ENCODE measurements around the gene IFT122. TPM values are rescaled to one million over a fixed set of nuclear protein-coding genes. Genes with fewer than 3 reads are reported as not detected.
"Not testable (repeated sequence)": the region's sequence is repeated elsewhere in the genome, so short reads cannot be mapped to it uniquely, and the experiment has no call there.

IFT122 gene
- total RNA-seq, 4 donors from 2014 or later = 36.6 to 74.4 (median 43.3) TPM

DNA sequence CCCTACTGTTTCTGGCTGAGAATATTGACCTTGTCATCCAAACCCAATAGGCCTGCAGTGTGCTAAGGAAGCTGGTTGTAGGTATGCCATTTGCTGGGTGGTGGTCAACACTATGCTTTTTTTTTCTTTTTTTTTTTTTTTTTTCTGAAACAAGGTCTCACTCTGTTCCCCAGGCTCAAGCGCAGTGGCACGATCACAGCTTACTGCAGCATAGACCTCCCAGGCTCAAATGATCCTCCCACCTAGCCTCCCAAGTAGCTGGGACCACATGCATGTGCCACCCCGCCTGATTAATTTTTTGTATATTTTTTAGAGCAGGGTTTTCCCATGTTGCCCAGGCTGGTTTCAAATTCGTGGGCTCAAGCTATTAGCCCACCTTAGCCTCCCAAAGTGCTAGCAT, 52.7 kb downstream of the IFT122 start:
- no peak for DNase-seq (ENCODE audit: low spot score in 2 of 2)
- Histone ChIP-seq H3K27ac (no peak overlapping the region), H3K4me3 (no peak overlapping the region), H3K36me3 (peaks cover 0 to 45% (median 3%) of the 10 kb centered on the region in 3 donors), H3K4me1 (peaks cover 0 to 26% (median 11%) of the 10 kb centered on the region in 4 donors), H3K27me3 (no peaks in the 10 kb centered on the region), H3K9me3 (no peaks in the 10 kb centered on the region)
- TF ChIP-seq POLR2A (IDR thresholded peaks at IDR 0.05) (no peak), EP300 (IDR thresholded peaks at IDR 0.05) (no peak)
- TF ChIP-seq, protein P1, sequence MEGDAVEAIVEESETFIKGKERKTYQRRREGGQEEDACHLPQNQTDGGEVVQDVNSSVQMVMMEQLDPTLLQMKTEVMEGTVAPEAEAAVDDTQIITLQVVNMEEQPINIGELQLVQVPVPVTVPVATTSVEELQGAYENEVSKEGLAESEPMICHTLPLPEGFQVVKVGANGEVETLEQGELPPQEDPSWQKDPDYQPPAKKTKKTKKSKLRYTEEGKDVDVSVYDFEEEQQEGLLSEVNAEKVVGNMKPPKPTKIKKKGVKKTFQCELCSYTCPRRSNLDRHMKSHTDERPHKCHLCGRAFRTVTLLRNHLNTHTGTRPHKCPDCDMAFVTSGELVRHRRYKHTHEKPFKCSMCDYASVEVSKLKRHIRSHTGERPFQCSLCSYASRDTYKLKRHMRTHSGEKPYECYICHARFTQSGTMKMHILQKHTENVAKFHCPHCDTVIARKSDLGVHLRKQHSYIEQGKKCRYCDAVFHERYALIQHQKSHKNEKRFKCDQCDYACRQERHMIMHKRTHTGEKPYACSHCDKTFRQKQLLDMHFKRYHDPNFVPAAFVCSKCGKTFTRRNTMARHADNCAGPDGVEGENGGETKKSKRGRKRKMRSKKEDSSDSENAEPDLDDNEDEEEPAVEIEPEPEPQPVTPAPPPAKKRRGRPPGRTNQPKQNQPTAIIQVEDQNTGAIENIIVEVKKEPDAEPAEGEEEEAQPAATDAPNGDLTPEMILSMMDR (IDR thresholded peaks at IDR 0.05) = no peak
- whole genome bisulfite sequencing, 2 donors = 86 to 92% methylated on average over 4 of the region's 4 CpGs

DNA sequence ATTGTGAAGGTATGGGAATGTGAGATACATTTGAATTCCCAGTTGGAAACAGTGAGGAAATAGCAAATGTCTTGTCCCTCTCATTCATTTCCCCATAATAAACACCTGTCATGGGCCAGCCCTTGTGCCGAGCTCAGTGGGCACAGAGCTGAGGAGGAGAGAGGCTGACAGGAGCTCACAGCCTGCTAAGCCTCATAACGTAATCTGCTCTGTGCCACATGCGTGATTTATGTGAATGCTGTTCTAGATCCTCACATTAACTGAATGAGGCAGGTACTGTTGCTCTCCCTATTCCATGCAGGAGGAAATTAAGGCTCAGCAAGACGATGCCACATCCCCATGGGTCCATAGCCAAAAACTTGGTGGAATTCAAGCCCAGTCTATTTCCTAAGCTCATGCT, 53.2 kb downstream of the IFT122 start:
- WGBS, 2 donors = 70 to 95% methylated on average over 4 of the region's 4 CpGs
- Histone ChIP-seq H3K4me3 (no peak overlapping the region), H3K27ac (no peak overlapping the region), H3K36me3 (peaks cover 0 to 44% (median 3%) of the 10 kb centered on the region in 3 donors), H3K4me1 (peaks cover 0 to 23% (median 11%) of the 10 kb centered on the region in 4 donors), H3K9me3 (no peaks in the 10 kb centered on the region), H3K27me3 (no peaks in the 10 kb centered on the region)
- no peak for DNase-seq (ENCODE audit: low spot score in 2 of 2)
- TF ChIP-seq POLR2A (IDR thresholded peaks at IDR 0.05) = no peak
- no peak for TF ChIP-seq EP300 (IDR thresholded peaks at IDR 0.05)
- TF ChIP-seq, protein P1 (IDR thresholded peaks at IDR 0.05) = no peak

GRCh38 chr3:129494499-129494898, 54.5 kb downstream of the IFT122 start:
- H3K4me1 ChIP-seq = peaks cover 0 to 23% (median 11%) of the 10 kb centered on the region in 4 donors
- 38% methylated on average over 5 of the region's 5 CpGs for WGBS, 2 donors
- not testable (repeated sequence) for H3K27me3 ChIP-seq; DNase-seq (ENCODE audit: low spot score in 2 of 2); H3K9me3 ChIP-seq; H3K4me3 ChIP-seq
- peak overlapping the region in 3 of 4 donors; percentile 50 to 78 (median 78) for H3K27ac ChIP-seq
- peaks cover 0 to 36% (median 3%) of the 10 kb centered on the region in 3 donors for H3K36me3 ChIP-seq

DNA sequence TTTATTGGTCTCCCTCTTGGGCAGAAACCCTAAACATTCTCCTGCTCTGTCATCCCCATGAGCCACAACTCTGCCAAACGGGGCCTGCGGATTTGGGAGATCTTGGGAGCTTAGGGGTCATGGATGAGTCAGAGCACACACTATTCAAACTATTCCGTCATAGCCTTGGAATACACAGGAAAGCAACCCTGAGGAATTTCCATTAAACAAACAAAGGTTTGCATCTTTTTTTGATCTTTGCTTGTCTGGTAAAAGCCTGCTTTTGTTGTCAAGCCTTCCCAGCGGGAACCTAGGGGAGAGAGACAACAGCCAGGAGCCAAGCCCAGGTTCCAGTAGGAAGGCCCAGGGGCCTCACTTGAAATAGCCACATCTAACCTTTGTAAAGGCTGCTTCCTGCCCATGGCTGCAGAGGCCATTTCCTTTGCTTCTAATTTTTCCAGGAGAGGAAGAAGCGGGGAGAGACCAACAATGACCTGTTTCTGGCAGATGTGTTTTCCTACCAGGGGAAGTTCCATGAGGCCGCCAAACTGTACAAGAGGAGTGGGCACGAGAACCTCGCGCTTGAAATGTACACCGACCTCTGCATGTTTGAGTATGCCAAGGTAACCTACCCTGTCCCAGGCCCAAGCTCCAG, 55.1 kb downstream of the IFT122 start:
- TF ChIP-seq EP300 (IDR thresholded peaks at IDR 0.05) = peak in 1 of 2 donors; percentile 23
- Histone ChIP-seq H3K4me1 (peaks cover 0 to 22% (median 11%) of the 10 kb centered on the region in 4 donors), H3K27ac (peak overlapping the region in 3 of 4 donors; percentile 50 to 78 (median 78)), H3K36me3 (peaks cover 0 to 40% (median 3%) of the 10 kb centered on the region in 3 donors)
- 53 to 55% methylated on average over 10 of the region's 10 CpGs for WGBS, 2 donors
- H3K4me3 ChIP-seq; H3K27me3 ChIP-seq; DNase-seq (ENCODE audit: low spot score in 2 of 2); H3K9me3 ChIP-seq: not testable (repeated sequence)

DNA sequence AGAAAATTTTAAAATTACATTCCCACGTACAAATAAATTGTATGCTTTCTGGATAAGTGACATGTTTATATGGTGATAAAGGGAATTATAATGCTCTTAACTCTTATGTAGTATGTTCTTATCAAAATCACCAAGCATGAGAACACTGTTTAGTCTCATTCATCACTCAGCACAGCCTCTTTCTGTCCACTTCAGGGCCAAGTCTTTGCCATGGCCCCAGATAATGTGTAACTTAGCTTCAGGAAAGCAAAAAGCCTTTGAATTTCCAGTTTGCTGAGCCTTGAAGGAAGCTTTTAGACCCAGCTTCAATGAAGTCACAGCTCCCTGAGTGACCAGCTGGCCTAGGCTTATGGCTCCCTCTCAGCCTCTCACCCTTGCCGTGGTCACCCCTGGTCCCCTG, 57.9 kb downstream of the IFT122 start:
- WGBS, 2 donors = 94 to 97% methylated on average over 2 of the region's 2 CpGs
- Histone ChIP-seq H3K36me3 (peaks cover 0 to 53% (median 0%) of the 10 kb centered on the region in 3 donors), H3K27ac (peak overlapping the region in 1 of 4 donors; percentile 1), H3K4me1 (peaks cover 0 to 15% (median 7%) of the 10 kb centered on the region in 4 donors)
- H3K4me3 ChIP-seq; H3K9me3 ChIP-seq; DNase-seq (ENCODE audit: low spot score in 2 of 2); H3K27me3 ChIP-seq: not testable (repeated sequence)

- Histone ChIP-seq H3K4me1 (peaks cover 0 to 15% (median 7%) of the 10 kb centered on the region in 4 donors), H3K27ac (peak overlapping the region in 1 of 4 donors; percentile 67), H3K36me3 (peaks cover 0 to 53% (median 2%) of the 10 kb centered on the region in 3 donors)
- H3K27me3 ChIP-seq; H3K9me3 ChIP-seq; DNase-seq (ENCODE audit: low spot score in 2 of 2); H3K4me3 ChIP-seq: not testable (repeated sequence)
- 53 to 70% methylated on average over 8 of the region's 8 CpGs for WGBS, 2 donors
These were observed 58.8 kb downstream of the IFT122 start for GRCh38 chr3:129498603-129499488.

DNA sequence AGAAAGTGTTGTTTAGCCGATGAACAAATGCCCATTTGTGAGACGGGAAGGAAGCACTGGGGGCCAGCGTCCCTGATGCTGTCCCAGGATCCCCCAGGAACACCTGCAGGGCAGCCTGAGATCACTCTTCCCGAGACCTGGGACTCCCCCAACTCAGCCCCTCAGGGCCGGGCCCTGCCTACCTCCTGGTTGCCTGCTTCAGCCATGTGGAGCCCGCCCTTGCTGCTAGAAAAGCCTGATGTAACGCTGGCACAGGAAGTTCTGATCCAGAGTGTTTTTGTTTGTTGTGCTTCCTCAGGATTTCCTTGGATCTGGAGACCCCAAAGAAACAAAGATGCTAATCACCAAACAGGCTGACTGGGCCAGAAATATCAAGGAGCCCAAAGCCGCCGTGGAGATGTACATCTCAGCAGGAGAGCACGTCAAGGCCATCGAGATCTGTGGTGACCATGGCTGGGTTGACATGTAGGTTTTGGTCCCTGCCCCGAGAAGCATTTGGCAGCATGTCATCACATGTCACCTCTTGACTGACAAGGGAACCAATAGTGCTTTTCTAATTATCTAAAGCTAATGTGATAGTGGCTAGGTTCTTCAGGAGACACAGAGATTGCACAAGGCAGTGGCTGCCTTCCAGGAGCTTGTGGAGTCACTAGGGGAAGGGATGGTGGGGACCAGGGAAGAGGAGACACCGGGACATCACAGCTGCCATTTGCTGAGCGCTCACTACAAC, 59.7 kb downstream of the IFT122 start:
- peak overlapping the region in 1 of 4 donors; percentile 43 for H3K27ac ChIP-seq
- WGBS, 2 donors = 84 to 87% methylated on average over 13 of the region's 14 CpGs

More for the DNA sequence above, 59.7 kb downstream of the IFT122 start:
- not testable (repeated sequence) for H3K4me1 ChIP-seq; H3K4me3 ChIP-seq; H3K27me3 ChIP-seq; H3K9me3 ChIP-seq; DNase-seq (ENCODE audit: low spot score in 2 of 2)
- H3K36me3 ChIP-seq = peaks cover 0 to 60% (median 3%) of the 10 kb centered on the region in 3 donors

Data from tibial nerve (tissue), 4 donors.